22Rv1 (cell line): Measurements from ENCODE around the gene TALDO1.

Experiments
- CTCF ChIP-seq: fragments of 450-650 bp; IDR thresholded peaks from 2 replicates; pipeline ENCODE4 v1.5.1; 2017; ENCODE audit warnings: mild to moderate bottlenecking
- ZFX ChIP-seq: fragments of 450-650 bp; IDR thresholded peaks from 2 replicates; pipeline ENCODE4 v1.6.1; 2017; ENCODE audit warnings: antibody characterized with exemption, borderline replicate concordance

GRCh38 chr11:720017-720641, 27.1 kb upstream of the TALDO1 start:
- TF ChIP-seq CTCF (no peak), ZFX (no peak)
